Measurements from ENCODE around the gene HRH2.
A peak's percentile ranks its signal among the peaks of the same experiment; 100 is the strongest.
"Not testable (repeated sequence)": the region's sequence is repeated elsewhere in the genome, so short reads cannot be mapped to it uniquely, and the experiment has no call there.

The HRH2 gene

DNA sequence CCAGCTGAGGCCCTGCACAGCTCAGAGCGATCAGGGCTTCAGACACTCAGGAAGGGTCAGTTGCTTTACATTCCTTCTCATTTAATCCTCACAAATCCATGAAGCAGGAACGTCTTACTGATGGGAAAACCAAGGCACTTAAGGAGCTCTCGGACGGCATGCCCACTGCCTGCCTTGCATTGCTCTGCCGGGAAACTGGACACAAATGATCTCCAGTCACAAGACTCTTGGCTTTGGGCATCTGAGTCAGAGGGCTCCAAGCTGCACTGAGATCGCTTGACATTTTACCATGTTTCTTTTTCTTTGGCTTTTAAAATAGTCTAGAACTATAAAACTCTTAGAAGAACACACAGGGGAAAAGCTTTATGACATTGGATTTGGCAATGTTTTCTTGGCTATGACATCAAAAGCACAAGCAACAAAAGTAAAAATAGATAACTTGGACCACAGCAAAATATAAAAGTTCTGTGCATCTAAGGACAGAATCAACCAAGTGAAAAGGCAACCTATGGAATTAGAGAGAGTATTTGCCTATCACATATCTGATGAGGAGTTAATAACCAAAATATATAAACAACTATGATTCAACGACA, 43.6 kb upstream of the HRH2 start:
- Histone ChIP-seq H3K27me3 (ENCODE audit: insufficient read depth, poor library complexity, severe bottlenecking) (no peaks in the 10 kb centered on the region), H3K27ac (replicated peaks) (no peak overlapping the region), H3K4me3 (replicated peaks; ENCODE audit: insufficient read depth, low read length) (no peak overlapping the region)
- TF ChIP-seq POLR2AphosphoS5 (IDR thresholded peaks at IDR 0.05; ENCODE audit: low read depth), result no peak
- no peak for DNase-seq (ENCODE audit: low read depth in 1 of 2, low spot score in 1 of 2)

DNA sequence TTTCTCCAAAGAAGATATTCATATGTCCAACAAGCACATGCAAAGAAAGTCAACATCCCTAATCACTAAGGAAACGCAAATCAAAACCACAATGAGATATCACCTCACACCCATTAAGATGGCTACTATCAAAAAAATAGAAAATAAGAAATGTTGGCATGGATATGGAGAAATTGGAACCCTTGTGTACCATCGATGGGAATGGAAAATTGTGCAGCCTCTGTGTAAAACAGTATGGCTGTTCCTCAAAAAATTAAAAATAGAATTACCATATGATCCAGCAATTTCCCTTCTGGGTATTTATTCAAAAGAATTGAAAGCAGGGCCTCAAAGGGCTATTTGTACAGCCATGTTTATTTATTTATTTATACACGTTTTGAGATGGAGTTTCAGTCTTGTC, 43.0 kb upstream of the HRH2 start:
- no peak overlapping the region for H3K4me3 ChIP-seq (replicated peaks; ENCODE audit: insufficient read depth, low read length)
- TF ChIP-seq POLR2AphosphoS5 (IDR thresholded peaks at IDR 0.05; ENCODE audit: low read depth) (no peak), SPI1 (IDR thresholded peaks at IDR 0.05; ENCODE audit: borderline replicate concordance, low read depth) (no peak), GABPA (IDR thresholded peaks at IDR 0.05; ENCODE audit: low read depth) (no peak)
- TF ChIP-seq, protein P1, sequence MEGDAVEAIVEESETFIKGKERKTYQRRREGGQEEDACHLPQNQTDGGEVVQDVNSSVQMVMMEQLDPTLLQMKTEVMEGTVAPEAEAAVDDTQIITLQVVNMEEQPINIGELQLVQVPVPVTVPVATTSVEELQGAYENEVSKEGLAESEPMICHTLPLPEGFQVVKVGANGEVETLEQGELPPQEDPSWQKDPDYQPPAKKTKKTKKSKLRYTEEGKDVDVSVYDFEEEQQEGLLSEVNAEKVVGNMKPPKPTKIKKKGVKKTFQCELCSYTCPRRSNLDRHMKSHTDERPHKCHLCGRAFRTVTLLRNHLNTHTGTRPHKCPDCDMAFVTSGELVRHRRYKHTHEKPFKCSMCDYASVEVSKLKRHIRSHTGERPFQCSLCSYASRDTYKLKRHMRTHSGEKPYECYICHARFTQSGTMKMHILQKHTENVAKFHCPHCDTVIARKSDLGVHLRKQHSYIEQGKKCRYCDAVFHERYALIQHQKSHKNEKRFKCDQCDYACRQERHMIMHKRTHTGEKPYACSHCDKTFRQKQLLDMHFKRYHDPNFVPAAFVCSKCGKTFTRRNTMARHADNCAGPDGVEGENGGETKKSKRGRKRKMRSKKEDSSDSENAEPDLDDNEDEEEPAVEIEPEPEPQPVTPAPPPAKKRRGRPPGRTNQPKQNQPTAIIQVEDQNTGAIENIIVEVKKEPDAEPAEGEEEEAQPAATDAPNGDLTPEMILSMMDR (IDR thresholded peaks at IDR 0.05; ENCODE audit: insufficient read depth, low read length), result no peak
- TF ChIP-seq, protein P2, sequence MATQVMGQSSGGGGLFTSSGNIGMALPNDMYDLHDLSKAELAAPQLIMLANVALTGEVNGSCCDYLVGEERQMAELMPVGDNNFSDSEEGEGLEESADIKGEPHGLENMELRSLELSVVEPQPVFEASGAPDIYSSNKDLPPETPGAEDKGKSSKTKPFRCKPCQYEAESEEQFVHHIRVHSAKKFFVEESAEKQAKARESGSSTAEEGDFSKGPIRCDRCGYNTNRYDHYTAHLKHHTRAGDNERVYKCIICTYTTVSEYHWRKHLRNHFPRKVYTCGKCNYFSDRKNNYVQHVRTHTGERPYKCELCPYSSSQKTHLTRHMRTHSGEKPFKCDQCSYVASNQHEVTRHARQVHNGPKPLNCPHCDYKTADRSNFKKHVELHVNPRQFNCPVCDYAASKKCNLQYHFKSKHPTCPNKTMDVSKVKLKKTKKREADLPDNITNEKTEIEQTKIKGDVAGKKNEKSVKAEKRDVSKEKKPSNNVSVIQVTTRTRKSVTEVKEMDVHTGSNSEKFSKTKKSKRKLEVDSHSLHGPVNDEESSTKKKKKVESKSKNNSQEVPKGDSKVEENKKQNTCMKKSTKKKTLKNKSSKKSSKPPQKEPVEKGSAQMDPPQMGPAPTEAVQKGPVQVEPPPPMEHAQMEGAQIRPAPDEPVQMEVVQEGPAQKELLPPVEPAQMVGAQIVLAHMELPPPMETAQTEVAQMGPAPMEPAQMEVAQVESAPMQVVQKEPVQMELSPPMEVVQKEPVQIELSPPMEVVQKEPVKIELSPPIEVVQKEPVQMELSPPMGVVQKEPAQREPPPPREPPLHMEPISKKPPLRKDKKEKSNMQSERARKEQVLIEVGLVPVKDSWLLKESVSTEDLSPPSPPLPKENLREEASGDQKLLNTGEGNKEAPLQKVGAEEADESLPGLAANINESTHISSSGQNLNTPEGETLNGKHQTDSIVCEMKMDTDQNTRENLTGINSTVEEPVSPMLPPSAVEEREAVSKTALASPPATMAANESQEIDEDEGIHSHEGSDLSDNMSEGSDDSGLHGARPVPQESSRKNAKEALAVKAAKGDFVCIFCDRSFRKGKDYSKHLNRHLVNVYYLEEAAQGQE (IDR thresholded peaks at IDR 0.05; ENCODE audit: insufficient replicate concordance, low read depth), result no peak
- no peaks in the 10 kb centered on the region for H3K27me3 ChIP-seq (ENCODE audit: insufficient read depth, poor library complexity, severe bottlenecking)

DNA sequence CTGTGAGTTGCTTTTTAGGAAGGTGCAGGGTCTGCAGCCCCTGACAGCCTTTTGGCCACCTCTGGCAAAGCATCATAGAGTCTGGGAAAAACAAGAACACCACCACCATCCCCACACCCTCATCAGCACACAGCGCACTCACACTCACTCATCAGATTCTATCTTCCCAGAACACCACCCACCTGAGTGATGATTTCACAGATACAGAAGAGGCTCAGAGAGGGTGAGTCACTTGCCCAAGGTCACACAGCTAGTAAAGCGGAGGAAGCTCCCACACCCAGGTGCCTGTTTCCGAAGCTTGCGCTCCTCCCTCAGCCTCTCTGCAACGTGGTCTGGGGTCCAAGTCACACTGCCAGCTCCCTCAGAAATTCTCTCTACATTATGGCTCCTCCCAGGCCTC, 41.8 kb upstream of the HRH2 start:
- TF ChIP-seq SPI1 (IDR thresholded peaks at IDR 0.05; ENCODE audit: borderline replicate concordance, low read depth) (no peak), POLR2AphosphoS5 (IDR thresholded peaks at IDR 0.05; ENCODE audit: low read depth) (no peak), GABPA (IDR thresholded peaks at IDR 0.05; ENCODE audit: low read depth) (no peak)
- TF ChIP-seq, protein P2 (IDR thresholded peaks at IDR 0.05; ENCODE audit: insufficient replicate concordance, low read depth), result no peak
- TF ChIP-seq, protein P1 (IDR thresholded peaks at IDR 0.05; ENCODE audit: insufficient read depth, low read length), result no peak
- Histone ChIP-seq H3K4me3 (replicated peaks; ENCODE audit: insufficient read depth, low read length) (no peak overlapping the region), H3K27me3 (ENCODE audit: insufficient read depth, poor library complexity, severe bottlenecking) (no peaks in the 10 kb centered on the region), H3K27ac (replicated peaks) (no peak overlapping the region)
- DNase-seq (ENCODE audit: low read depth in 1 of 2, low spot score in 1 of 2), result no peak

More for the DNA sequence above, 43.0 kb upstream of the HRH2 start:
- H3K27ac ChIP-seq (replicated peaks), result no peak overlapping the region
- DNase-seq (ENCODE audit: low read depth in 1 of 2, low spot score in 1 of 2), result no peak

DNA sequence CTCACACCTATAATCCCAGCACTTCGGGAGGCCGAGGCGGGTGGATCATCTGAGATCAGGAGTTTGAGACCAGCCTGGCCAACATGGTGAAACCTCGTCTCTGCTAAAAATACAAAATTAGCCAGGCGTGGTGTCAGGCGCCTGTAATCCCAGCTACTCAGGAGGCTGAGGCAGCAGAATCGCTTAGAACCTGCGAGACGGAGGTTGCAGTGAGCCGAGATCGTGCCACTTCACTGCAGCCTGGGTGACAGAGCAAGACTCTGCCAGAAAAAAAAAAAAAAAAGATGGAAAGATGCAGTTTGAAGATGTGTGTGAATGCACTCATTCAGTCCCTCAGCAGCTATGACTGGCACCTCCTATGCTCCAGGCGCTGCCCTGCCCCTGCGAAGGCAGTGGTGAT, 41.3 kb upstream of the HRH2 start:
- H3K4me3 ChIP-seq (replicated peaks; ENCODE audit: insufficient read depth, low read length); H3K27me3 ChIP-seq (ENCODE audit: insufficient read depth, poor library complexity, severe bottlenecking); H3K27ac ChIP-seq (replicated peaks); DNase-seq (ENCODE audit: low read depth in 1 of 2, low spot score in 1 of 2): not testable (repeated sequence)

DNA sequence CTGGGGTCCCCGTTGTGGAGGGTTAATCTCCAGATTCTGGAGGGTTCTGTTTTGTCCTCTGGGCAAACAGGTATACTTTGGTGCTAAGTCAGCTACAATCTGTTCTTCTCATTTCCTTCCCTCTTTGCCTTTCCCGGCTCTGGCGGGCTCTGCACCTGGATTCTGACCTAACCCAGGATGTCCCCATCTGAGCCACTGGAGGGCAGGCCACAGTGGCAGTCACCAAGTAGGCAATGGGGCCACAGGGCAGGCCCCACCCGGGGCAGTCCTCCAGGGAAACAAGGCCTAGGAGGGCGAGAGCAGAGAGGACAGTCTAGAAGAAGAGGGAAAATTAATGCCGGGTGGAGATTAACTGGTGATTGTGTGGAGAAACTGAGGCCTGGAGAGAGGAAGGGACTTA, 40.4 kb upstream of the HRH2 start:
- DNase-seq (ENCODE audit: low read depth in 1 of 2, low spot score in 1 of 2), result peak in 1 of 2 experiments; percentile 10
- Histone ChIP-seq H3K27me3 (ENCODE audit: insufficient read depth, poor library complexity, severe bottlenecking) (no peaks in the 10 kb centered on the region), H3K27ac (replicated peaks) (no peak overlapping the region), H3K4me3 (replicated peaks; ENCODE audit: insufficient read depth, low read length) (no peak overlapping the region)
- TF ChIP-seq POLR2AphosphoS5 (IDR thresholded peaks at IDR 0.05; ENCODE audit: low read depth) (no peak), GABPA (IDR thresholded peaks at IDR 0.05; ENCODE audit: low read depth) (no peak), SPI1 (IDR thresholded peaks at IDR 0.05; ENCODE audit: borderline replicate concordance, low read depth) (no peak)
- TF ChIP-seq, protein P1 (IDR thresholded peaks at IDR 0.05; ENCODE audit: insufficient read depth, low read length), result no peak
- TF ChIP-seq, protein P2 (IDR thresholded peaks at IDR 0.05; ENCODE audit: insufficient replicate concordance, low read depth), result no peak

Measured in HL-60 (cell line).